ENCODE data around the gene RBM26.
"Not testable (repeated sequence)": the region's sequence is repeated elsewhere in the genome, so short reads cannot be mapped to it uniquely, and the experiment has no call there.

Gene RBM26

DNA sequence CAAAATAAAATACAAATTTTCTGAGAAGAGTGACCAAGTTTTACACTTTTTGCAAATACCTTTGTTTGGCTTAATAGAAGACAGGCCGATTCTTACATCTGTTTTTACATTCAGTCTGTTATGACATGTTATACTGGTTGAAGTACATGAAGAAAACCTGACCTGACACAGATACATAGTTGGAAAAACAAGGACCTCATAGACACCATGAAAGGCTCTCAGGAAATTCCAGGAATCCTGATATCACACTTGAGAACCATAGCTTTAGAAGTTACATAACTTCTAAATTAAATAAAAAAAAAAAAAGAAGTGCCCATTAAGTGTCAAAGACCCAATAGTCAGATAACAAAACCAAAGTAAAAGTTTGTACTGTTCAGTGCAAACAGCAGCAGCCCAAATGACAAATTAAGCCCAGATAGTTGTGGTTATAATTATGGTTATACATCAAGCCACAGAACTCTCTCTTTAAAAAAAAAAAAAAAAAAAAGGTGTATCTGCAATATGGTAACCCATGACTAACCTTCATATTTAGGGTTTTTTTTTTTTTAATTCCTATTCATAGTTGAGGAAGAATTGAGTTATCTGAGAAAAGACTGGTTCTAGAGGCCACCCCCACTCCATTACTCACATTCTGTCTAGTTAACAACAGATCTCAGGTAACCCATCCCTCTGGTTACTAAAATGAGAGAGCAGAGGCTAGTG, 19.8 kb downstream of the RBM26 start:
- peak; percentile 38 for DNase-seq

DNA sequence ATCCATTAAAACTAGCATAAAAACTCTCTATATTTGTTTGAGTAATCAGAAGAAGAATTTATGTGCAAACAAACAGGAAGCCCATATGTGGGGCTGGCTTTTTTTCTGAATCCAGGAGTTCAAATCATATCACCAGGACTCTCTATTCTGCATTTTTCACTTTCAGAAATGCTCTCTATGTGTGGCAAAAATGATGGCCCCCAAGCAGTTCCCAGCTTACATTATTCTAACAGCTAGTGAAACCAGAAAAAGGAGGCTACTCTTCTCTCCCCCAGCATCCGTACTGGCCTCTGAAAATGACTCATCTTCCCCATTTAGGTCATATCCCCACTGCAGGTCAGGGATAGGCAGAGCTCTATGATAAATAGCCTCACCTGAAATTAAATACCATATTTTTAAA, 20.4 kb downstream of the RBM26 start:
- peak; percentile 82 for DNase-seq

DNA sequence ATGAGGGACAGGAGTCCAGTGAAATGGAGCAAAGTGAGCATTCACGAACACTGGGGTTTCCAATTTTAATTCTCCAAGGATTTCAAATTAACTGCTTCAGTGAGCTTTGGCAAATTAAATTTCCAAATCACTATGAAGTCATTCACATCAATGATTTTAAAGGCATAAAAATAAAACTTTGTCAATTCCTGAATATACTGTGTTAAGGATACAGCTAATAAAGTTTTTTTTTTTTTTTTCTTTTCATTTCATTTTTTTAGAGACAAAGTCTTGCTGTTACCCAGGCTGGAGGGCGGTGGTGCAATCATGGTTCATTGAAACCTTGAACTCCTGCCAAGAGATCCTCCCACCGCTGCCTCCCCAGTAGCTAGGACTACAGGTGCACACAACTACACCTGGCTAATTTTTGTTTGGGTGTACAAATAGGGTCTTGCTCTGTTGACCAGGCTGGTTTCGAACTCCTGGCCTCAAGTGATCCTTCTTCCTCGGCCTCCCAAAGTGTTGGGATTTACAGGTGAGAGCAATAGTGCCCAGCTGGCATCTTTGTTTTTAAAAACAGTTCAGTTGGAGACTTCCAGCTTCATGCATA, 21.9 kb downstream of the RBM26 start:
- no peak for DNase-seq

DNA sequence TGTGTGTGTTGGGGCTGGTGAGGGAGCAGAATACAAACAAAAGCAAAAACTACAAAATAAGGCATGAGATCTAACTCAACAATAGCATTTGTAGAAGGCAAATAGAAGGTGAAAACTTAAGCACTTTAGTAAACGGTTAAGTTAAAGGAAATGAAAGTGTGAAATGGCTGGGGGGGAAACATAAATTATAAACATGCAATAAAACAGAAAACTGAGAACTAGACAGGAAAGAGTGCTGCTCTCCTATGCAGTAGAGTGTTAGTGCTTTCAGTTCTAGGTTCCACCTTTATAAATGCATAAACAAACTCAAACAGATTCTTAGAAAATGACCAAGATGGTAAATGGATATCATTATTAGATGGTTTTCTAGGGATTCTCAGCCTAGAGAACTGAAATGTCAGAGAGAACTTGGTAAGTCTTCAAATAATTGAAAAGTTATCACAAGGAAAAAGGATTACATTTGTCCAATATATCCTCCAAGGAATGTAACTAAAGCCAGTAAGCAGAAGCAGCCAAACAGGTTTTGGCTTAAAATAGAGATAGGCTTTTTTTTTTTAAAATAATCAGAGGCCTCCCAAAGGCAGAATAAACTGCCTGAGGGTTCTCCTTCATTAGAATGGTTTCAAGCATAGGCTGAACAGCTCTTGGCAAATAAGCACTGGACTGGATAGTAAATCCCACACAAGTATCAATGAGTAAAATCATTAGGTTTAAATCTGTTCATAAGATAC, 23.3 kb downstream of the RBM26 start:
- DNase-seq = peak; percentile 40

DNA sequence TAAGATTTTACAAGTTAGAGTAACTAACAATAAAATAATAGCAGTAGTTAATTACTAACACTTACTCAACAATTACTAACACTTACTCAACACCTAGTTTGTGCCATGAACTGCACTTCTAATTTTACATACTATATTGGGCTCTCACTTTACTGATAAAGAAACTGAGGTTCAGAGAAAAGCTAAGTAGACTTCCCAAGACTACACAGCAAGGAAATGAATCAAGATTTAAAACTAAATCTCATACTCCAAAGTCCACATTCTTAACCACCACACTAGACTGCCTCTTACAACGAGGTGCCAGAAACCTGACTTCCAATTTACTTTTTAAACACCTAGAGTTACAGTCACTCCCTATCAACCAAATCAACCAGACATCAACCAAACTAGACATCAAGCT, 25.1 kb downstream of the RBM26 start:
- DNase-seq = no peak

DNA sequence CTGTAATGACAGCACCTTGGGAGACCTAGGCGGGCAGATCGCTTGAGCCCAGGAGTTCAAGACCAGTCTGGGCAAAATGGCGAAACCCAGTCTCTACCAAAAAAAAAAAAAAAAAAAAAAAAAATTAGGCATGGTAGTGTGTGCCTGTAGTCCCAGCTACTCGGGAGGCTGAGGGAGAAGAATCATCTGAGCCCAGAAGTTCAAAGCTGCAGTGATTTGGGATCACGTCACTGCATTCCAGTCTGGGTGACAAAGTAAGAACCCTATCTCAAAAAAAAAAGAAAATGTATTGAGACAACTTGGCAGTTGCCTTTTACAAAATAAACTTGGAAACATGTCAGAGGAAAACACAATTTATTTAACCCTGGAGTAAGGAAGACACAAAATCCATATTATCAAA, 26.8 kb downstream of the RBM26 start:
- no peak for DNase-seq

DNA sequence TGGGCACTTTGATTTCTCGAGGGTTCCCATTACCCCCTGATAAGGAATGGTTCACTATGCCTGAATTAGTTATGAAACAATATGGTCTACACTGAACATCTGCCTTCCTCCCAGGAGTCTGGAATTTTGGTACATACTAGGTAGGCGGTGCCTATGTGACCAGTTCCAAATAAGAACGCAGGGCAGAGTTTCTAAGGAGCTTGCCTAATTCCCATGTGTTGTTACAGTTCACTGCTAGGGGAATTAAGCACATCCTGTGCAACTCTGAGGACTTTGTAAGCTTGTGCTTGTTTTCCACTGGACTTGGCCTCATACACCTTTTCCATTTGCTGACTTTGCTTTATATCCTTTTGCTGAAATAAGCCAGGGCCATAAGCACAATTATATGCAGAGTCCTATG, 29.2 kb downstream of the RBM26 start:
- DNase-seq = no peak

DNA sequence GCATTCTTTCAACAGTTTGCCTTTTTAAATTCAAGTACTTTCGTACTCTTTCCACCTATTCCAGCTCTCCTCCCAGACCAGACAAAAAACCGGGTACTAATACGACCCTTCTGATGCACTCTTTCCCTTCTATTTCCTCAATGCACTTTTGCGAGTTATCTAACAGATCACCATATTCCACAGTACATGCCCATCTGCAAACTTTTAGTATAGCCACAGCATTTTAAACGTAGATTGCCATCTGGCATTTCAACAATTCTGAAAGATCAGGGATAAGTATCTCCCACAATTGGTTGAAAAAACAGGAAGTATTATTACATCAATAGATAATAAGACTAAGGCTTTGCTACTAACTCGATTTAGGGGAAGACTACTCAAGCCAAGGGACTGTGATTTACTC, 31.5 kb downstream of the RBM26 start:
- no peak for DNase-seq

DNA sequence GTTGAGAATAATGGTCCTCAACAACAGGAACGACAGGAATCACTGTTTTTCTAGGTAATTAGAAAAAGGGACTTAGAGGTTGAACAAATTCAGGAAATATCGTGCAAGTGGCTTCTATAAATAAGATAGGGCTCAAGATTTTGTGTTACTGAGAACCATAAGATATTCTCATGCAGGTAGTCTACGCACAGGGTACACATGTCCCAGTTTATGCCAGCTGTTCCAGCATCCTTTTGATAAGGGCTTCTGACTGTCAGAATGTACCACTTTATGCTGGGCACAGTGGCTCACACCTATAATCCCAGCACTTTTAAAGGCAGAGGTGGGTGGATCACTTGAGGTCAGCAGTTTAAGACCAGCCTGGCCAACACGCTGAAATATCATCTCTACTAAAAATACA, 32.1 kb downstream of the RBM26 start:
- no peak for DNase-seq

DNA sequence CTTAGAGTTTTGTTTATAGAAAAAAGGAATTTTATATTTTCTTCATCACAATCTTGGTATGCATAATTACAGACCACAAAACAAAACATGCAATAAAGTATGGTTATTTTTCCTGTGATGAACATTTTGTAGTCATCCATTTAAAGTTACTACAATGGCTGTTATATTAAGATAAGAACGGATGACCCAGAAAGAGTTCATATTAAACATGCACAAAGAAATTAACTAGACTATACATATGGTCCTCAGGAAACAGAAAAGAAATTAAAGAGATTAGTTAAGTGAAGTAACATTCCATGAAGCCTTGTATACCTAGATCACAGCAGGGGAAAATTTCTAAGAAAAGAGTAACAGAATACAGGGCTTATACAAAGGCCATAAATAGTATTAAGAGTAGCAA, 36.8 kb downstream of the RBM26 start:
- no peak for DNase-seq

DNA sequence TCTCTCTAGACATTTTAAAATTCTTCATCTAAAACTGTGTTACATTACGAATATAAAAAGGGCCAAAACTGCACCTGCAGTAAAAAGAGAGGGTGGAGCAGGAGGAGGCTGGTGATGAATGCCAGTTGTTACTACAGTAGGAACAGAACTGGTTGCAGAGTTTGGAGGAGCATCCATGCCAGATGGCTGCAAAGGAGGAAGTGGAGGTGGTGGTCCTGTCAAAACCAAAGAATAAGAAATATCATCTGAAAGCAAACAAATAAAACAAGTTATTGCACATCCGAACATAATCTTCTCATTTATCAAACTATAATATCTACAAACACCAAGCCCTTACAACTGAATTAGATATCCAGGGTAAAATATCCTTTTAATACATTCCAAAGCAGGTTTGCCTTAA, 40.1 kb downstream of the RBM26 start:
- DNase-seq = no peak

DNA sequence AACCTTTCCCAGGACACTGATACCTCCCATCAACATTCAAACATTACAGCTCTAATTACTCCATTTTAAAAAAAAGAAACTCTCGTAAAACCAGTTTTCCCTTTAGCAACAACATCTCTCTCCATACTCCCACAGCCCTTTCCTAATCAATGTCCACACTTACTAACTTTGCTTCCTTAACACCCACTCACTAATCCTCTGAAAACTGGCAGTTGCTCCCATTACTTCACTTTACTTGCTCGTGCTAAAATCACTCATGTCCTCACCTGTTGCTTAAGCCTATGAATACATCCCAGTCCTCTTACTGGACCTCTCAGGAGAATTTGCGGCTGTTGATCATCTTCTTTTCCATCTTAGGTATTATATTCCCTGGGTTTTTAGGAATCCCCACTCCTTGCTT, 44.8 kb downstream of the RBM26 start:
- no peak for DNase-seq

DNA sequence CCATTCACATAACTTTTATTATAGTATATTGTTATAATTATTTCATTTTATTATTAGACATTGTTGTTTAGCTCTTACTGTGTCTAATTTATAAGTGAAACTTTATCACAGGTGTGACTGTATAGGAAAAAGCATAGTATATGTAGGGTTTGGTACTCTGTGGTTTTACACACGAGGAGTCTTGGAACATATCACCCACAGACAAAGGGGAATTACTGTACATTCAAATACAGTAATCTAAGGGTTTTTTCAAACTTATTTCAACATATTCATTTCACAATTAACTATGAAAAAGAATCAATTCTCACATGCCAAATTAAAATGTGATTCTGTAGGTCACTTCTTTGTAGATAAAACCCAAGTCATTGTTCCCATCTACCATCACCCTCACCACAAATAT, 46.0 kb downstream of the RBM26 start:
- no peak for DNase-seq

DNA sequence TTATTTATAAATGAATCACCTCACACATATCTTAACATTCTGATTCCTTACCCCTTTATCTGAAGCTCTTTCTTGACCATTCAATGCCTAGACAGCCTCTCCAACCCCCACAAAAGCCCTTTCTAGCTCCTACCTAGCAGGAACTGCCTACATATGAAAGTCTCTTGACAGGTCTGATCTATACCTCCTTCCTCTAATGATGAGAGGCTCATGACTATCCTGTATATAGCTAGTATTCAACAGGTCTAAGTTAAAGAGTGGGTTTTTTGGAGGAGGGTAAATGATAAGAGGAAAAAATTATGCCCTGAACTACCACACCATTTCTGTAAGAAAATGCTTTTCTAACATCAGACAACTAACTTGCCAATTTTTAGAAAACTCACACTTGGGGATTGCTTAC, 47.0 kb downstream of the RBM26 start:
- DNase-seq = no peak

DNA sequence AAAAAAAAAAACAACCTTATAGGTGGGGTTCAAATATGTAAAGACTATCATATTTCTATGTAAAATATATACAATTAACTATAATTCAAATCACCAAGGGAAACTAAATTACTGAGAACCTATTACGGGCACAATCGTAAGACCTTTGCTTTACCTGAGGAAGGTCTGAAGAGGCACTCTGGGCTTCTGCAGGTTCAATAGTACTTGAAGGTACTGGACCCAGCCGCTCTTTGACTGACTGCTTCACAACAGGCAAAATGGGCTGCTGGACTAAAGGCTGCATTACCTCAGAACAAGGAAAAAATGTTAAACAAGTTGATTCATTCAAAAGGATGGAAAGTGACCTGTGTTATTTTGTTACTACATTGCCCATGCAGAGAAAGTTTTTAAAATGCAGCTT, 51.8 kb downstream of the RBM26 start:
- DNase-seq = no peak

DNA sequence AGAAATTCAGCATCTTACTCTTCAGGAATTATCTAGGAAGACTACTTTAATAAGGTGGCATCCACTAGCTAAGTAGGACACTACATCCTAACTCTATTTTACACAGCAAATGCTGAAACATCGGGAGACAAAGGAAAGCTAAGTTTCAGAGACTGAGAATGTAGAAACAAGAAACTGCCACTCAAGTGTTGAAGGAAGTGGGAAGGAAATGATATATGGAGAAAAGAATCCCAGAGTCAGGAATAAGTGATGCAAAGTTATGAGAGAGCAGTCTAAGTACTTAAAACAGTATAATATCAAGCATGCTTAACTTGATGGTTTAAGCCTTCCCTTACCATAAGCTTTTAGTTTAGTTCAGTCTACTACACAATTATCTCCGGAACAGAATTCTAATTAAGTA, 52.4 kb downstream of the RBM26 start:
- no peak for DNase-seq

DNA sequence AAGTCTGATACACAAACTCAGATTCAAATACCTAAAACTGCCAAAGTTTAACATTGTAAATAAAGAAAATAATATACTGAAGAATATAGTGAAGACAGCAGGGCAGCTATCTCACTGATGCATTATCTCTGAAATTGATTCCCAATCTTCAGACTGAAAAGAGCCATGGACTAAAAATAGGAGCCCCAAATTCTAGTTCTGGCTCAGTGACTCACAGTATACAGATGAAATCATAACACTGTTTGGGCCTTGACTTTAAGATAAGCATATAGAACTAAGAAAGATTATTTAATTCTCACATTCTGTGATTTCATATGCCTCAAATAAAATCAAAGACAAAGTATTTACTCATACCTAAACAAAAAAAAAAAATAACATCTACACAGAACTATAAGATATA, 53.9 kb downstream of the RBM26 start:
- DNase-seq = no peak

DNA sequence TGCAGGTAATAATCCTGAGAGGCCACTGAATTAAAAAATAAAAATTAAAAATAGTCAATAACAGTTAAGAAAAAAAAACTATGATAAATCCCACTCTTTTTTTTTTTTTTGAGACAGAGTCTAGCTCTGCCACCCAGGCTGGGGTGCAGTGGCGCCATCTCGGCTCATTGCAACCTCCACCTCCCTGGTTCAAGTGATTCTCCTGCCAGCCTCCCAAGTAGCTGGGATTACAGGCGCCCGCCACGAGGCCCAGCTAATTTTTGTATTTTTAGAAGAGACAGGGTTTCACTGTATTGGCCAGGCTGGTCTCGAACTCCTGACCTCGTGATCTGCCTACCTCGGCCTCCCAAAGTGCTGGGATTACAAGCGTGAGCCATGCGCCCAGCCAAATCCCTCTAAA, 56.4 kb downstream of the RBM26 start:
- not testable (repeated sequence) for DNase-seq

DNA sequence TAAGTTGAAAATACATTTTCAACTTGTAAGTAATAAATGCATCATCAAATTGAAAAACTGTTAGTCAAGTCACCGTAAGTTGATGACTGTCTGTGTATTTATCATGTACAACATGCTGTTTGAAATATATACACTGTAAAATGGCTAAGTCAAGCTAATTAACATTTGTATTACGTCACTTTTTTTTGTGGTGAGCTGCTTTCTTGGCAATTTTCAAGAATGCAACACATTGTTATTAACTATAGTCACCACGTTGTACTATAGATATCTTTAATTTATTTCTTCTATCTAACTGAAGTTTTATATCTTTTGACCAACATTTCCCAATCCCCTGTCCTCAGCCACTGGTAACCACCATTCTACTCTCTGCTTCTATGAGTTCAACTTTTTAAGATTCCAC, 57.0 kb downstream of the RBM26 start:
- DNase-seq = no peak

DNA sequence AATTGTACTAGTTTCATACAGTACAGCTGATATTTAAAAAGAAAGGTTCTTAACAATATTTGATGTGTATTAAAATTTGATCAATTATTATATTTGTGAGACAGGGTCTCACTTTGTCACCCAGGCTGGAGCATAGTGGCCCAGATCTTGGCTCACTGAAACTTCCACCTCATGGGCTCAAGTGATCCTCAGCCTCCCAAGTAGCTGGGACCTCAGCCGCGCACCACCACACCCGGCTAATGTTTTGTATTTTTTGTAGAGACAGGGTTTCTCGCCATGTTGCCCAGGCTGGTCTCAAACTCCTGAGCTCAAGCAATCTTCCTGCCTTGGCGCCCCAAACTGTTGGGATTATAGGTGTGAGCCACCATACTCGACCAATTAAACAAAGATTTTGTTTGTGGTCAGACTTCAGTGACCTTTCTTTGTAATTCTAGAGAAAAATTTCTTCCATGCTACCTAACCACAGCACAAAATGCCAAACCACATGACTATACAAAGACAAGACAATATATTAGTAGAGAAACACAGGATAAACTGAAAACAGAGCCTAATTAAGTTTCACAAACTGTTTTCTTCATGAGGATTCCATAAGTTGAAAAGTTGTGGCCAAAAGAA, 59.6 kb downstream of the RBM26 start:
- DNase-seq = no peak

DNA sequence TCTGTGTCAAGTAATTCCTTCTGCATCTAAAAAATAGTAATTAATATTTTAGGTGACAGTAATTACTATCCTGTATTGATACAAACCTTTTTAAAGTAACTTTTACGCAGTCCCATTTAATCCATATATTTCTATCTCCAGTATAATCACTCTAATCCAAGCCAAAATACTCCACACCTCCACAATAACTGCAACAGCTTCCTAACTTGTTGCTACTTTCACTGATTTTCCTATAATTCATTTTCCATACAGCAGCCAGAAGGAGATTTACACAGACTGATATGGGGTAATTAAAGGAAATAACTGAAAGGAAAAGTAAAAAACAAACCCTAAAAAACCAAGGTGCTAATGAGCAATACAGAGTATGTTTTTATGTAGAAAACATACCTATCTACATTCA, 64.9 kb downstream of the RBM26 start:
- no peak for DNase-seq

DNA sequence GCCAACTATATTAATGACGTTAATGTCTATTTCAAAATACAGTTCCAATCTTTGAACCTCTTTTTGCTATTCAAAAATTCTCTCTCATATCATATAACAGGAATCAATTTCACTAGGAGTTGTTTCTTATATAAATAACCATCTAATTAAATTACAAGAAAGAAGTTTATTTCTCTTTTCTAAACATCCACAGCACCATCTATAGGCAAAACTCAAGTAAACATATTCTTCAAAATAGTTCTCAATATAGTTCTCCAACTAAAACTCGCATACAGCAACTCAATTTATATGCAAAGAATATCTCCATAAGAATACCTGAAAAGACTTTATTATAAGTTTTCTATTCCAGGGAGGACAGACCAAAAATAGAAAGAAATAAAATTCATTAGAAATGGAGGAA, 65.6 kb downstream of the RBM26 start:
- no peak for DNase-seq

DNA sequence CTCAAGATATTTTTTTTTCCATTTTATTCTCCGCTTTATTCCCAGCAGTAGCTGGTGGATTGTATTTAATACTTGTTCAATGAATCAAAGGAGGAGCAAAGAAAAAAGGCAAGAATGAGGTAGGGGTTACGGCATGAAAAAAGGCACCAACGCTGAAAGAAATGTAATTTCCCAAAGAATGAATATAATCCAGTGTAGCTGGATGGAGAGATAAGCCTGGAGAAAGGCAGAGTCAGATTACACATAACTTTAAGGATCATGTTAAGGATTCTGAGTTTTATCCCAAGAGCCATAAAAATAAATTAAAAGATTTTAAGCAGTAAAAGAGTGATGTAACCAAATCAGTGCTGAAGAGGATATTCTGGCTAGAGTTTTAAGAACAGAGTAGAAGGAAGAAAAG, 67.7 kb downstream of the RBM26 start:
- DNase-seq = no peak

DNA sequence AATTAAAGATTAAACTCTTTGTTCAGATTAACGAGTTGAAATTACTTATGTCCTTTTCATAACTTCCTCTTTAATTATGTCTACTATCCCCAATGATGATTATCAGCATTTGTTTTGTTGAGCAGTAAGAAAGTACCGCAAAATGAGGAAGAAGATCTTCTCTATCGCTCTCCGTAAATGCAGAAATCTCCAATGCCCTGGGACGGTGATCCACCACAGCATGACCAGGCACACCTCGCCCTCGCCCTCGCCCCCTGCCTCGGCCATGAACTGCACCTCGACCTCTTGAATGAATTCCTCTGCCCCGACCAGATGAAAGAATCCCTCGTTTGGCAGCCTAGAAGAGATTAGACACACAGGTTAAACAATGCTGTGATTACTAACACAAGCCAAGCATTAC, 69.1 kb downstream of the RBM26 start:
- no peak for DNase-seq
